Measurements from ENCODE around the gene NLRP1. TPM values are rescaled to one million over a fixed set of nuclear protein-coding genes. Genes with fewer than 3 reads are reported as not detected.

The NLRP1 gene
- total and polyA plus RNA-seq, 9 of the 15 experiments (the other 6 are each of a cell fraction or from before 2014, with no cell fraction given), result 4.0 to 69.4 (median 27.7) TPM

GRCh38 chr17:5598457-5598856 is 14.1 kb upstream of the NLRP1 start:
- no peak for FAIRE-seq

More at GRCh38 chr17:5598457-5598856, 14.1 kb upstream of the NLRP1 start:
- BruUV-seq (replicated peaks), result no TSS peak
- no peak overlapping the region for H3K4me3 ChIP-seq
- H2AFZ ChIP-seq (ENCODE audit: low read depth, low read length), result no peak overlapping the region
- H3K27ac ChIP-seq (ENCODE audit: extremely low read depth, low read depth, low read length), result no peak overlapping the region
- H3K4me1 ChIP-seq (replicated peaks in 1 of 2; ENCODE audit: control insufficient read depth in 2 of 2, insufficient read depth in 2 of 2, low read length in 2 of 2), result no peaks in the 10 kb centered on the region
- no peaks in the 10 kb centered on the region for H3K27me3 ChIP-seq (ENCODE audit: control insufficient read depth in 2 of 2, insufficient read depth in 2 of 2, low read length in 2 of 2)
- H3K36me3 ChIP-seq (ENCODE audit: control insufficient read depth, insufficient read depth, low read length), result peaks cover 47% of the 10 kb centered on the region; the same call in 2 of the 3 replicates
- peaks cover 15% of the 10 kb centered on the region for H4K20me1 ChIP-seq (replicated peaks; ENCODE audit: control insufficient read depth, insufficient read depth, low read length)
- H3K79me2 ChIP-seq (ENCODE audit: control insufficient read depth, insufficient read depth, low read length), result peaks cover 25% of the 10 kb centered on the region; the same call in 2 of the 3 replicates
- CTCF ChIA-PET (ENCODE audit: low intra/inter-chr PET ratio), result no interaction called here
- no peak for TF ChIP-seq ZNF561 (CRISPR knock-in tag; conservative IDR thresholded peaks at IDR 0.05)
- TF ChIP-seq MEF2D (tag; conservative IDR thresholded peaks at IDR 0.05; ENCODE audit: low read depth), result no peak
- TF ChIP-seq CHCHD3 (CRISPR knock-in tag; IDR thresholded peaks at IDR 0.05), result no peak
- TF ChIP-seq ZNF76 (CRISPR knock-in tag; IDR thresholded peaks at IDR 0.05; ENCODE audit: borderline replicate concordance), result no peak
- TF ChIP-seq GABPA (tag; conservative IDR thresholded peaks at IDR 0.05; ENCODE audit: low read depth), result no peak
- TF ChIP-seq GABPB1 (CRISPR knock-in tag; IDR thresholded peaks at IDR 0.05), result no peak
- TF ChIP-seq IRF1 (CRISPR knock-in tag; IDR thresholded peaks at IDR 0.05; ENCODE audit: borderline replicate concordance), result no peak
- TF ChIP-seq ZNF586 (CRISPR knock-in tag; conservative IDR thresholded peaks at IDR 0.05), result no peak
- no peak for TF ChIP-seq FOXA3 (CRISPR knock-in tag; conservative IDR thresholded peaks at IDR 0.05 in 1 of 2, IDR thresholded peaks at IDR 0.05 in 1 of 2)
- no peak for TF ChIP-seq SRSF3 (IDR thresholded peaks at IDR 0.05; ENCODE audit: insufficient read depth, low read length)
- TF ChIP-seq USF1 (CRISPR knock-in tag; IDR thresholded peaks at IDR 0.05), result no peak
- no peak for TF ChIP-seq FIP1L1 (IDR thresholded peaks at IDR 0.05; ENCODE audit: low read depth, low read length, poor library complexity, severe bottlenecking)
- H3K4me2 ChIP-seq (ENCODE audit: insufficient read depth, low read length), result no peak overlapping the region
- intact Hi-C loops (cut with micrococcal nuclease) (loop anchor here (10.0 kb wide), 1 partner anchor 826 kb away; no protein-coding TSS in a partner anchor), in situ Hi-C loops (cut with MboI) (no loop called here)
- no peaks in the 10 kb centered on the region for H3K9me3 ChIP-seq (replicated peaks; ENCODE audit: control insufficient read depth, insufficient read depth, low read depth, low read length)
- WGBS (ENCODE audit: insufficient coverage, low coverage, missing lambda C conversion rate), result 72% methylated on average over 6 of the region's 6 CpGs
- H3K9ac ChIP-seq (ENCODE audit: insufficient read depth in 1 of 2, low read depth in 2 of 2, low read length in 2 of 2), result no peak overlapping the region
- ATAC-seq (no peak), DNase-seq (ENCODE audit: extremely low read depth in 1 of 4, low spot score in 3 of 4) (no peak)
- peaks cover 3% of the 10 kb centered on the region for H3K9me1 ChIP-seq (ENCODE audit: control insufficient read depth, insufficient read depth, low read length)
- POLR2A ChIA-PET, result interaction anchor here (0.5 to 1.2 kb wide), 4 partner anchors 11 to 441 kb away, joined by 3 to 7 read pairs (median 4); no protein-coding TSS in a partner anchor

All from K562 (cell line).